D341Med (cell line): Measurements from ENCODE around the gene PSORS1C1.

ENCODE experiments used
- DNase-seq: peaks from one replicate; pipeline ENCODE4 v3.0.0; 2012; ENCODE audit warnings: low spot score

PSORS1C1 gene

DNA sequence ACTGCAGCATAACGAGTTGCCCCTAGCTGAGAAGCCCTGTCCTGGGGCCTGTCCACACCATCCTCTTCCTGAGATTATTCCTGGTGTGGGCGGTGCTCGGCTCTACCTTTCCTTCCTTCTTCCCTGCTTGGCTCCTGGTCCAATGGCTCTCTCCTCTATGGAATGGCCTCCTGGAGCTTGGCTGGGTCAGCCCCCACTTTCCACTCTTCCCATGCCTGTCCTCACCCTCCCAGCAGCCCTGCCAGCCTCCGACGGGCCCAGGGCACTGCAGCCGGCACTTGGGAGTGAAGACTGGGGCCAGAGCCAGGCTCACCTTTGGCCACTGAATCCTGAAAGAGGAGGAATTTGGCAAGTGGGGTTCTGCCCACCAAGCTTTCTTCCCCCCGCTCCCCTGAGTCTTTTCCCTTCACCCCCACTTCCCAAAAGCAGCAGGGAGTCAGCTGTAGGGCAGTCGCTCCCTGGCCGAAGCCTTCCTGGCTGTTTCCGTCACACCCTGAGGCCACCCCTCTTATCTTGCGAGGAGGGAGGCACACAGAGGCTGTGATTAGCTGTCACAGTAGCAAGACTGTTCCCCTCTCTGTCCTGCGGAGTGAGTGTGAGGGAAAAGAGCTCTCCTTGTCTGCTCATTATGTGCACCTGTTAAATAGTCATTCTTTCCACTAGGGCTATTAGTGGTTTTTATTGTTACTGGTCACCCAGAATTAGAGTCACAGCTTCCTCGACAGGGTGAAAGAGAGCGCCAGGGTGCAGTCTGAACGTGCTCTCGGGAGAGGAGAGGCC, 12.0 kb downstream of the PSORS1C1 start:
- no peak for DNase-seq

DNA sequence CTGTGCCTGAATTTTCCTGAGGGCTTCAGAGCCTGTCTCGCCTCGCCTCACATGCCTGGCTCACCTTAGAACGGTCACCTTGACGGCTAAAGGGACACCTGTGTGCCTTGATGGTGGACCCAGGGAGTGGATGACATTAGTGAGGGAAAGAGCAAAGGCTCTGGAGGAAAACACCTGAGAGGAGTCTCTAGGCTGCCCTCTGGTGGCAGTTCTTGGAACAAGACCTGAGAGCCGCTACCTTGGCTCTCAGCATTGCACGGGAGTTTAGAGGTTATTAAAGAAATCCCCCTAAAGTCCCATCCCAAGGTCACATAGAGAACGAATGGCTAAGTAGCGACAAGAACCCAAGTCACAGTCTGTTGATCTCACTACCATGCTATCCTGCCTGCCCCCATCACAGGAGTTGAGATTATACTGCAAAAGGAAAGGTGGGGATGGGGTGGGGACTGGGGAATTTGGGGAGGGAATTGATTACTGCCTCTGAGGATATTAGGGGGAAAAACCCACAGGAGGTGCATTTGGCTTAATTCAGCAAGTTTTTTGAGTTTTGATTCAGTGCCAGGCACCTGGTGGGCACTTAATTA, 13.6 kb downstream of the PSORS1C1 start:
- DNase-seq = peak; percentile 74

DNA sequence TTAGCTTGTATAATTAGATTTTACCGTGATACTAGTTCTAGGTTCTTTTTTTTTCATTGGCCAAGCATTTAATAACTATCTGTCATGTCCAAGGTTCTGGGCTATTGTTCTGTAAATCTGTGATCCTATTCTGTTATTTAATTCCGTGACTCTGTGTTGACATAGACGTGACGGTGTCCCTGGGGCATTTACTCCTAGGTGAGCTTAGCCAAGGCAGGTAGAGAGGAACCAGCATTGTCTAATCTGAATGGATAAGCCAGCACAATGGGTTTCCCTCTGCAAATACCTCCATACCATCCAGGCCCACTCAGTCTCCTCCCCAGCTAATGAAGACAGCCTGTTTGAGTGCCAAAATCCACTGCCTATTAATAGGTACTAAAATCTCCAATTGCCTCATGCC, 14.5 kb downstream of the PSORS1C1 start:
- no peak for DNase-seq

DNA sequence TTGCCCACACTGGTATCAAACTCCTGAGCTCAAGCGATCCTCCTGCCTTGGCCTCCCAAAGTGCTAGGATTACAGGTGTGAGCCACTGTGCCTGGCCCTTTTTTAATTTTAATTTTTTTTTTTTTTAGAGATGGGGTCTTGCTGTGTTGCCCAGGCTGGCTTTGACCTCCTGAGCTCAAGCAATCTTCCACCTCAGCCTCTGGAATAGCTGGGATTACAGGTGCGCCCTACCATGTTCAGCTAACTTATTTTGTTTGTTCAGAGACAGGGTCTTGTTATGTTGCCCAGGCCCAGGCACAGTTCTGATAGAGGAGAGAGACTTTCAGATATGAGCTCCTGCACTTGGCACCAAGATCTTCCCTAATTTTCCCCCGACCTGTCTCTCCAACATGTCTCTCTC, 16.2 kb downstream of the PSORS1C1 start:
- DNase-seq = no peak

DNA sequence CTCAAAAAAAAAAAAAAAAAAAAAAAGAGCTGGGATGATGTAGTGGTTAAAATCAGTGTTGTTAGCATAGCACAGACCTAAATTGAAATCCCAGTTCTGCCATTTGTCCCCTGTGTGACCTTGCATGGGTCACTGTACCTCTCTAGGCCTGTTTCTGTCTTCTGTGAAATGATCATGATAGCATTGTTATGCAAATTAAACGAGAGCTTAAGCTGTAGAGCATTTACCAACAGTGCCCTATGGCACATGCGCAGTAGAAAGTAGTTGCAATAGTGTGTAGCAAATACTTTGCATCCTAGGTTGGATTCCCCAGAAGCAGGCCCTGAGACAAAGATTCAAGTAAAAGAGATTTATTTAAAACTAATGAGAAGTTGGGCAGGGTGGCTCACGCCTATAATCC, 17.0 kb downstream of the PSORS1C1 start:
- no peak for DNase-seq

DNA sequence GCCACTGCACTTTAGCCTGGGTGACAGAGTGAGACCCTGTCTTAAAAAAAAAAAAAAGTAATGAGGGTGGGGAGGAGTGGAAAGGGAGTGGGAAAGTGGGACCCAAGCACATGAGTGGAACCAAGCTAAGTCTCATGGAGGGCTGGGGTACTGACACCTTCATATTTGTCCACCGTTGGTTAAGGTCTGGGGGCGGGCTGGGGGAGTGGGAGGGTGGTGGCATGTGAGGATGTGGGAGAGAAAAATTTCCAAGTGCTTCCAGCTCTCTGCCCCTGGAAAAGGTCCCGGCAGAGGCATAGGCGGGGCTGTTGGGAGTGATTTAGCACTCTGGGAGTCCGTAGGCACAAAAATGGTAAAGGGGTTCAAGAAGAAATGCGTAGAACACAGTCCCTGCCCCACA, 18.2 kb downstream of the PSORS1C1 start:
- no peak for DNase-seq

DNA sequence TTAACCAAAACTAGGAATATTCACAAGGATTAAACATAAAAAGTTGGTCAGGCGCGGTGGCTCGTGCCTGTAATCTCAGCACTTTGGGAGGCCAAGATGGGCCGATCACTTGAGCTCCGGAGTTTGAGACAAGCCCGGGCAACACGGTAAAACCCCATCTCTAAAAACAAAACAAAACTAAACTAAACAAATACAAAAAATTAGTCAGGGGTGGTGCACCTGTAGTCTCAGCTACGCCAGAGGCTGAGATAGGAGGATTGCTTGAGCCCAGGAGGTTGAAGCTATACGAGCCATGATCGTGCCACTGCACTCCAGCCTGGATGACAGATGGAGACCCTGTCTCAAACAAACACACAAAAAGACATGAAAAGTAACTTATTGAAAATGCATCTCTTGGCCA, 21.1 kb downstream of the PSORS1C1 start:
- DNase-seq = no peak

DNA sequence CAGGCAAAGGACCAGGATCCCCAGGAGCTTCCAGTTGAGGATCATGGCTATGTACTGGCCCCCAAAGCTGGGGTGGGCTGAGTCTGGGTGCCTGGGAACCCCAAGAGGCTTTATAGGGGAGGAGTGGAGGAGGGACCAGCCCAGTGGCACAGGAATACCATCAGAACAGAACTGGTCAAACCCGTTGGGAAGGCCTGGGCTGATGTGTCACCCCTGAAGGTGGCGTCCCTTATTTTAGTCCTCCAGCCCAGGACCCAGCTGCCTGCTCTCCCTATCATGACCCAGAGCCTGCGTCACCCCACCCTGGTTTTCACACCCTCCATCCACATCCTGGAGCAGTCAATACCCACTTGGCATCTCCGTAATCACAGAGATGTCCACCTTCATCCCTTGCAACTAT, 24.4 kb downstream of the PSORS1C1 start, which contains the start of gene PSORS1C2:
Gene PSORS1C2, minus strand, starts transcription at position 85 of the 400 bp plus-strand sequence. Its CDS starts 40 bp downstream, at position 45.
- no peak for DNase-seq

DNA sequence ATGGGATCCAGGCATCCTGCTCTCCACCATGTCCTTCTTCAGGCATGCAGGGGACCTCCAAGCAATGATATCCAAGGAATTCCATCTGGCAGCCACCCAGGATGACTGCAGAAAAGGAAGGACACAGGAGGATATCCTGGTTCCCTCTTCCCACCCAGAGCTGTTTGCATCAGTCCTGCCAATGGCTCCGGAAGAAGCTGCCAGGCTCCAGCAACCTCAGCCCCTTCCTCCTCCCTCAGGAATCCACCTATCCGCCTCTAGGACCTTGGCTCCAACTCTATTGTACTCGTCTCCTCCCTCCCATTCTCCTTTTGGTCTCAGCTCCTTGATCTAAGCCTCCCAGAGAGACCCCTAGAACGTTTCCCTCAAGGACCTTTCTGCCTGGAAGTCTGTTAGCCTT, 25.0 kb downstream of the PSORS1C1 start:
- DNase-seq = no peak

DNA sequence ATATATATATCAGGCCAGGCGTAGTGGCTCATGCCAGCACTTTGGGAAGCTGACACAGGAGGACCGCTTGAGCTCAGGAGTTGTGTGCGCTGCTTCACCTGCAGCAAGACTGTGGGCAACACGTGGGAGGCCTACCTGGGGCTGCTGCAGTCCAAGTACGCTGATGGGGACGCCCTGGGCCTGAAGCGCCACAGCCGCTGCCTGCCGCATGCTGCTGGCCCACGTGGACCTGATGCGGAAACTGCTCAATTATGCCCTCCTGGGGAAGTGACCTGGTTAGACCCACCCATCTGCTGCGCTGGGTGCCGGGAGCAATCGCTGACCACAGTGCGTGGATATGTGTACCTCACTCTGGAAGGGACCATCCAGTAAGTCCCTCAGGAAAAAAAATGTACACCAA, 26.0 kb downstream of the PSORS1C1 start:
- no peak for DNase-seq

DNA sequence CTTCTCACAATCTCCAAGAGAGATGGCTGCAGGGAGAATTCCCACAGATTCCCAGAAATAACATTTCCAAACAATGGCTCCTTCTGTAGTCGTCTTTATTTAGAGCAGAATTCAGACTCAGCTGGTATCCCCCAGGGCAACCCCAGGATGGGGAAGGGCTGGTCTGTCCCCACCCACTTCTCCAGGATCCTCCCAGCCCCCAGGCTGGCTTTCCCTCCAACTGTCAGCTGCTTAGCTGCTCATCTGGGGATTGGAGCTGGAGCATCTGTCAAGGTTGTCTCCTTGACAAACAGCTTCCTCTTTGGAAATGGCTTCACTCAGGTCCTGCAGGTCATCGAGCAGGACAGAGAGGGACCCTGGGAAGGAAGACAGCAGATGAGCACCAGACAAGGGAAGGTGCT, 27.8 kb downstream of the PSORS1C1 start:
- DNase-seq = peak; percentile 73

DNA sequence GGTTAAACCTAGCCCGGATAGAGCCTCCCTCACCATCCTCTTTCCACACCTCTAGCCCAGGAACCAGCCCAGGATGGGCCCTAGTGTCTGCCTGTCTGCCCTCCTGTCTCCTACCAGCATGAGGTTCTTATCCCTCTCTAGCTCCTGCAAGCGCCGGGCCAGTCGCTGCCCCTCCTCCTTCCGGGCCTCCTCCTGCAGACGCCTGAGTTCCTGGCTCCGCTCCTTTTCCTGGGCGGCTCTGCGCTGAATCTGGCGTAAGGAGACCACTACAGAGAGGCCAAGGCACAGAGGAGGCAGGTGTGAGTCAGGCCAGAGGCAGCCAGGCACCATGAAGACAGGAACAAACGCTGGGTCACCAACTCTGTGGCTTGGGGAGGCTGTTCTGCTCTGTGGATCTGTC, 28.5 kb downstream of the PSORS1C1 start:
- no peak for DNase-seq

DNA sequence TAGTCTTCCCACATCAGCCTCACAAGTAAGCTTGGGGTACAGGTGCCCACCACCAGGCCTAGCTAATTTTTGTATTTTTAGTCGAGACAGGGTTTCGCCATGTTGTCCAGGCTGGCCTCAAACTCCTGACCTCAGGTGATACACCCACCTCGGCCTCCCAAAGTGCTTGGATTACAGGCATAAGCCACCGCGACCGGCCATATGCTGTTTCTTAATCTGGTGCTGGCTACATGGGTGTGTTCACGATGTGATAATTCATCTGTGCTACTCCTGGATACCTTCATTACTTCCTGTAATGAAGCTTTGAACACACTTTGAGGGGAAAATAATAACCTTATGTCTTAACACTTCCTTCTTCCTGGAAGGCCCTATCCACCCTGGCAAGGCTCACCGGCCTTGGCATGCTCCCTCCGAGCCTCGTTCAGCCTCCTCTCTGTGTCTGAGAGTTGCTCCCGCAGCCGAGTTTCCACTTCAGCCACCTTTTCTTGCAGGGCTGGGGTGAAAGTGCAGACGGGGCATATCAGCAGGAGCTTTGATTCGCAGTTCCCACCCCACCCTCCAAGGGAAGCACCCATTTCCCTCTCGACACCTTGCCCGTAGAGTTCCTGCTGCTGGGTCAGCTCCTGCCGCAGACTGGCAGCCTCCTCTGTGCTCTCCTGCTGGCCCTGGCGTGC, 29.8 kb downstream of the PSORS1C1 start:
- DNase-seq = no peak

DNA sequence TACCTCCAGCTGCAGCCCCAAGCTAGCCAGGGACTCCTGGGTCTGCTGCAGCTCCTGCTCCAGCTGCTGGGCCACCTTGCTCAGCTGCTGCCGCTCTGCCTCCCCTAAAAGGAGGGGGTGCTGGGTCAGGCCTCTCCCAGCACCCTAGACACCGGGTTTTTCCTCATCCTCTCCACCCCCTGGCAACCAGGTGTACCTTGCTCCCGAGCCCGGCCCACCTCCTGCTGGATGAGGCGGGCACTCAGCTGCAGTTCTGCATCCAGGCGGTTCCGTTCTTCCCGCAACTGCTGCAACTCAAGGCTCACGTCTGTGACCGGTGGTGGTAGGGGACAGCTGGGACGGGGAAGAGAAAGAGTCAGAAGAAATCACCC, 30.4 kb downstream of the PSORS1C1 start:
- no peak for DNase-seq

DNA sequence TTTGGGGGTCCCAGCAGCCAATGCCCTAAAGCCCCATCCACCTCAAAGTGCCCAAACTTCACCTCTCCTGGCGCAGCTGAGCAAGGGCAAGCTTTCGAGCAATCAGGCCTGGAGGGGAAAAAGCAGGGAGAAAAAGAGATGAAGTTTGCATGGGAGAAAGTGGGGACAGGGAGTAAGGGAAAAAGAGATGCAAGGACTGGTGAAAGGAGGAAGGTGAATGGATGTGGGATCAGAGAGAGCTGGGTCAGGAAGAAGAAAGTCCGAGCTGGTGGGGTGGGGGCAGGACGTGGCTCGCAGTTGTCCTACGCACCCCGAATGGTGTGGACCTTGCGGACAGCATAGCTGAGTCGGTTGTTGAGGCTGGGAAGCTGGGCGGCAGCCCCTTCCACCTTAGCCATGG, 30.8 kb downstream of the PSORS1C1 start:
- DNase-seq = no peak

DNA sequence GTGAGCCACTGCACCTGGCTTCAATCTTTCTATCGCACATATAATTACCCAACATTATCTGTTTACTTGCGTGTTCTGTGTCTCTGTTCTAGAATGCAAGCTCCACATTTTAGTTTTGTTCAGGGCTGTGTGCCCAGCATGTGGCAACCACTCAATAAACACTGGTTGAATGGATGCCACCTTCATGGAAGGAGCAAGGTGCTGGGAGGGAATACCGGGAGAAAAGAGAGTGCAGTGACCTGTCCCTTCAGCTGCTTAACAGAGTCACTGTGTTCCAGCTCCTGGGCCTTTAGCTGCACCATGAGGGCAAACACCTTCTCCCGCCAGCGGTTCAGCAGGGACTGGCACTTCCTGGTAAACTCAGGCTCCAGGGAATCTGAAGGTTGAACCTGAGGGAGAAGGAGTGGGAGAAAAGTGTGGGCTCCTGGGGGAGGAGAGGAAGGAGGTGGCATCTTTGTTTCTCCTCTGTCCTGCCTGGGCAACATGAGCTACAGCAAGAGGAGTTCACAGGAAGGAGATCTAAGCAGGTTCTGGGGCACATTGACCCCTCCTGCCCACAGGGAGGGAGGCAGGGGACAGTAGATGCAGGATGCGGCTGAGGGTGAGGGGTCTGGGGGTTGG, 35.3 kb downstream of the PSORS1C1 start:
- no peak for DNase-seq

DNA sequence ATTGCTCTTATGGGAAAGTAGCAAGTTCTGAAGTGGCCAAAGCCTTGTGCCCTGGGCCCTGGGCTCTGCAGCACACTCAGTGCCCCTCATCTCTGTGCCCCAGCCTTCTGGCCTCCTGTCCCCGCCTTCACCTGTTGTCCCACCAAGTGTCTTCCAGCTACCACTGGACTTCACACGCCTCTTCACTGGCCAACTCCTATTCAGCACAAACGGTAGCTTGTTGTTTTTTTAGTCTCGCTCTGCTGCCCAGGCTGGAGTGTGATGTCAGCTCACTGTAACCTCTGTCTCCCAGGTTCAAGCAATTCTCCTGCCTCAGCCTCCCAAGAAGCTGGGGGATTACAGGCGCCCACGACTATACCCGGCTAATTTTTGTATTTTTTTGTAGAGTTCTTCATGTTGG, 38.2 kb downstream of the PSORS1C1 start:
- DNase-seq = no peak

DNA sequence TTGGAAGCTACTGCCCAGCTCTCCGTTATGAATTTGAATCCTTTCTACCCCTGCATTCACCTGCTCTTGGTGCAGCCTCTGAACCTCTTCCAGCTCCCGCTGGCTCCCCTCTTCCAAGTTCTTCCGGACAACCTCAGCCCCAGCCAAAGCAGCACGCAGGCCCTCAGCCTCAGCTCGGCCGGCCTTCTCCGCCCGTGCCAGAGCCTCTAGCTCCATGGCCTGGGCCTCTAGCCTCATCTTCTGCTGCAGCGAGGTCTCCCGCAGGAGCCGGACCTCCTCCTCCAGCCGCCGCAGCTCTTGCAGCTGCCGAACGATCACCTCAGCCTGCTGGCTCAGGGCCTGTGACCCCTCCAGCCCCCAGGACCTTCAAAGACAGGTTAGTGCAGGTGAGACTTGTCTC, 39.8 kb downstream of the PSORS1C1 start:
- DNase-seq = no peak

DNA sequence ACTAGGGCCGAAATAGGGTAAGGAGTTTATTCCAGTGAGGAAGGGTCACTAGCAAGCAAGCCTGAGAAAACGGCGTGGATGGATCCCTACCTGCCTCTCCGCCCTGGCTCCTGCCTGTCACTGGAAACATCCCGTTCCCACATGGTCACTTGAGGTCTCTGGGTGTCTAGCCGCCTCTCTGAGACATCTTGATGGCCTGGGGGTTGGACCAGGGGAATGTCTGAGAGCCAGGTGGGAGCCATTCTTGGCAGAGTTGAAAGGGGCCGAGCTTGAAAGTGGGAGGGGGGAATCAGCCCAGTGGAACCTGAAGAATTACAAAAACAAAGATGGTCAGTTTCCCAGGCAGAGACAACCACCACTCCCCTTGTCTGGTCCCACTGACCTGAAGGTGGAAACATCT, 42.0 kb downstream of the PSORS1C1 start:
- no peak for DNase-seq

DNA sequence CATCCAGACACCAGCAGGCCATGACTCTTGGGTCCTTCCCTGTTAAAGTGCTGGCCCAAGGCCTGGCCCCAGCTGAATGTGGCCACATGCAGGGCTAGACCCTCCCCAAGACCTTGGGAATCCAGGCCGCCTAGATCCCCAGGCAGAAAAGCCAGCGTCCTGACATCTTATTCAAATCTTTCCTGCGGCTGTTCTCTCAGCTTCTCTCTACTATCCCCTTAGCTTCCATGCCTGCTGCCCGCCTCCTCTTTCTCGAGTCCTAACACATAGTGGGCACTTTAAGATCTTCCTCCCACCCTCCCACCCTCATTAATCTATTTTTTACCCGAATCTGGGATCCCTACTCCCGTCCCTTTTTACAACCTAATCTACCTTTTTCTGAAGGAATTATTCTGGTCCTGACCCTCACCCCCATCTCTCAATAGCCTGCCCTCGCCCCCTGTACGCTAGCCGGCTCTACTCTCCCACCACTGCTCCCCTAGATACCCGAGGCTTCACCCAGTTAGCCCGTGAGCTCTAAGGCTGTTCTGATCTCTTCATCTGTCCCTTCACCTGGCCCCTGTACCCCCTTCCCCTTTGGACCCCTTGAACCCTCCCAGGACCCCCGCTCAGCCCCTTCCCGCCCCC, 43.0 kb downstream of the PSORS1C1 start, which contains the start of gene CCHCR1:
Gene CCHCR1, minus strand, starts transcription at position 290 of the 627 bp plus-strand sequence. Its CDS starts 202 bp downstream, at position 88.
- DNase-seq = no peak

DNA sequence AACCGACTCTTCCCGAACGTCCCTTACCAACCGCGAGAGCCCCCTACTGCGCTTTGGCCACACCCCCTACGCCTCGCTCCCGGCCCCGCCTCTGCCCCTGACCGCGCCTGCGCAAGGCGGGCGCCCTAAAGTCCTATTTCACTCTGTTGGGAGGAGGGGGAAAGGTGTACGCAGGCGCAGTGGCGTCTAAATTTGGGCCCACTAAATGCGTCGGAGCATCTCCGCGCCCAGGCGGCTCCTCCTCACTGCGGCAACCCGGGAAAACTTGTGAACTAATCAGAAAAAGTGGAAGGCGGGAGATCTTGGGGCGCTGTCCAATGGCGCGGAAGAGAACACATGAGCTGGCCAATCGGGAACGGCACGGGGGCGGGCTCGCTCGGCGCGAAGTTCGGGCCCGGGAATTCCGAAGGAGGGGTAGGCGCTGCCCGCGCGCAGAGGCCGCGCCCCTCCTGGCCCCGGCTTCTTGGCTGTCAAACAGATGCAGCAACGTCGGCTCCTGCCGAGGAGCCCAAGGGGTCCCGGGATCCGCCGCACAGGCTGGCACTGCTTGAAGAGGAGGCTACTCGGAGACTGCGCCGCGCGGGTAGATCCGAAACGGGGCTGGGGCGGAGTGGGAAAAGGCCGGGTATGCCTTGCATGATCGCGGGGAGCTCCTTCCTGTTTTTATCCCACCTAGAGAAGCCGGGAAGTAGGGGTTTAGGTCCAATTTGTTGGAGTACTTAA, 43.7 kb downstream of the PSORS1C1 start, which contains the start of gene TCF19:
Gene TCF19, plus strand, starts transcription at position 450 of the 723 bp plus-strand sequence. CDS start 881 bp downstream, outside the sequence.
- peak; percentile 99 for DNase-seq
